SKM-1 treated with dmso at 0.1 percent for 144 hours (cell line): ENCODE data around the gene SAMD7.

Experiments used
- DNase-seq: peaks from one replicate; lab custom pipeline; 2025; ENCODE audit not compliant: unreplicated experiment; lab: John Stamatoyannopoulos, UW

Gene SAMD7, protein sequence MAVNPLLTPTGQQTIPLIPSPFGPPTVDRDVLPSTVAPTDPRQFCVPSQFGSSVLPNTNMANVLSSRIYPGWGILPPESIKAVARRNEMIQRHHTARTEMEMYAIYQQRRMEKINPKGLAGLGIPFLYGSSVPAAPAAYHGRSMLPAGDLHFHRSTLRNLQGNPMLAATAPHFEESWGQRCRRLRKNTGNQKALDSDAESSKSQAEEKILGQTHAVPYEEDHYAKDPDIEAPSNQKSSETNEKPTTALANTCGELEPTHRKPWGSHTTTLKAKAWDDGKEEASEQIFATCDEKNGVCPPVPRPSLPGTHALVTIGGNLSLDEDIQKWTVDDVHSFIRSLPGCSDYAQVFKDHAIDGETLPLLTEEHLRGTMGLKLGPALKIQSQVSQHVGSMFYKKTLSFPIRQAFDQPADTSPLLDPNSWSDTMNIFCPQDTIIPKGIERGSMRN

DNA sequence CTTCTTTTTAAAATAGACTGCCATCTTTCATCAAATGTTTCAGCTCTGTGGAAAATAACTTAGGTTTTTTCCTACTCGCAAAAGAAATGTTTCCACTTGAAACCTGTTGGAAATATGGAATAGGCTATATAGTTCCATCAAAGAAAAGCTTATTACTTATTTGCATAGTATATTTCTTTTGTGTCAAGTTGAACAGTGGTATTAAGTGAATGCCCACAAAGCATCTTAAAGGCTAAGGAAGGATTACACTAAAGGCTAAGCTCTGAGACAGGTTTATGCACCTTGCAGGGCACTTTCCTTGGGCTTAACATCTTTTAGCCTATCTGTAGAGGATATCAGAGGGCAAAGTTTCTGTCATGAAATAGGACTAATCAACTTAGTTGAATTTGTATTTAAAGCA is at the start of gene SAMD7:
SAMD7 (plus strand) TSS at position 301 of the 400 bp plus-strand sequence. CDS start 7,927 bp downstream, outside the sequence.
- no peak for DNase-seq

DNA sequence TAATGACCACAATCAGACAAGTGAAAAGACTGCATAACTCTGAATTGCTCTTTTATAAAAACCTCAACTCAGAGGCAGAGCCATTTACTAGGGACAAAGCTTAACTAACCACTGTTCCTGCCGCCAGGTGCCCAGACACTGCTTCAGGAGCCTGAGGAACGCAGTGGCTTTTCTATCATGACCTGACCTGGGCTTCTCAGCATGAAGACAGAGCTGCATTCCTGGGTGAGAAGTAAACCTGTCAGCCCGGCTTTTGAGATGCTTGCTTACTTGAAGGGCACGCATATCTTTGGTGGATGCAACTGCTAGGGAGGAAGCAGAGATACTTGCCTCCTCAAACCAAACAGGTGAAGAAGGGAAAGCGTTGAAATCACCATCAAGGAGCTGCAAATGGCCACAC is 49.5 kb upstream of the SAMD7 start:
- DNase-seq = no peak

DNA sequence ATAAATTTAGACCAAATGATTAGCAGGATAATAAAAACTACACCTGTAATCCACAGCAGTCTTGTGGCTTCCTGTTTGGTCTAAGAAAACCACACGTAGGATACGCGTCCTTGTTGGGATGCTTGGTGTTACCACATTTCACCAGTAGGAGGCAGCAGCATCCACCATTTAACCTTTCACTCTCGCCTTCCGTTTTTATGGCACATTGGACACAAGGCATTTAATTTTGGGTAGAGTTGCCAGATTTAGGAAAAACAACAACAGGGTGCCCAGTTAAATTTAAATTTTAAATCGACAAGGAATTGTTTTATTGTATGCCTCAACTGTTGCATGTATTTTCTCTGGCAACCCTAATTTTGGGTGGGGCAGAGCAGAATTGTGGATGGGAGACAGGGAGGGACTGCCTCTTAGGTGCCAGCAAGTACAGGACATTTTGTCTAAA is 47.9 kb upstream of the SAMD7 start:
- DNase-seq = peak; percentile 65

DNA sequence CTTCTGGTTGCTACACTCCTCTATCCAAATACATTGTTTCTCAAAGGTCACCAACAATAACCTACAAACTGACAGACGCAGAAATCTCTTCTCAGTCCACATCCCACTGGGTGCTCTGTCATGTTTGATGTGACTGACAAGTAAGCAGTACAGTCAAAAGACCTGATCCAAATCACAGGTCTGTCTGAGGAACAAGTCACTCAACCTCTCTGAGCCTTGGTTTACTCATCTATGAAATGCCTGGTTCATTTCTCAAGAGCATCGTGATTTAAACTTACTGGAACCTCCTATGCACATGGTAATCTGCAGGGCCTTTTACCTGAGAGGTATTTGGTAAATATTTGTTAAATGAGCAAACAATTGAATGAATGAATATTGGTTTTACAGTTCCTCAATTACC is 47.1 kb upstream of the SAMD7 start:
- DNase-seq = no peak

DNA sequence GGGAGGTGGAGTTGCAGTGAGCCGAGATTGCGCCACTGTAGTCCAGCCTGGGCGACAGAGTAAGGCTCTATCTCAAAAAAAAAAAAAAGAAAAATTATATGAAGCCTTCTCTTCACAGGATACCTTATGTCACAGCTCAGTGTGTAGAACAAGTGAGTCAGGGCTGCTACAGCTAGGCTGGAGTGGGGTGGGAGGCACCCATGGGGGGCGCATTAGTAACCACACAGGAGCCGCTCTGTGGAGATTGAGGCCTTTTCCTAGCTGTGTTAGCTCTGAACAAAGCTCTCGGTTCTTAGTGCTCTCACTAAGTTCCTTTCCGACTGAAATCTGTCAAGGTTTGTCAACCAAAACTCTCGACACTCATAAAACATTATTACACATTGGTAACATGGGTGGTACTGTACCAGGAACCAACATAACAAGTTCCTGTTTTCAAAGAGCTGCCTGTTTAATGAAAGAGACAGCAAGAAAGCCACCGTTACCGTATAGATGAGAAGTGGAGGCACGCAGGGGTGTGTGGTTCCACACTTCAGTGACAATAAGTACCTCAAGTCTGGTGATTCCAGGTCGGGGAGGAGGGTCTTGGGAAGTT is 46.1 kb upstream of the SAMD7 start:
- peak; percentile 28 for DNase-seq

DNA sequence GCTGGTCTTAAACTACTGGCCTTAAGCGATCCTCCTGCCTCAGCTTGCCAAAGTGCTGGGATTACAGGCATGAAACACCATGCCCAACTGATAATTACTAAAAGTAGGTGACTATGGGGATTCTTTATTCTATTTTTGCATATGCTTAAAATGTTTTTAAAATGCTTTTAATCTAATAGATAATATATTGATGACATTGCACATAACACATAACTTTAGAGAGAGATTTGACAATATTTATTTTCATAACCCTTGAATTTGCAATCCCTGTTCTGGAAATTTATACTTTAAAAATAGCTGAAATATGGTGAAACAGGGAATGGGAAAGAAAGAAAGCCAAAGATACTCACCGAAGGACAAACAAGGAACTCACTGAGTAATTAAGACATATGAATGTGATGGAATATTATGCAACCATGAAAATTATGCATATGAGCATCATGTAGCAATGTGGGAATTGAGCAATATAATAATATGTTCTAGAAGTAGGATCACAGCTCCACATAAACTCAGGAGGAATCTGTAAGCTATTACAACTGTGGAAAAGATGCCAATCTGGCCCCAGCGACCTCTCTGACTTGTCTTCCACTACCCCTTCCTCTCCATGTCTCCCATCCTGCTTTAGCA is 43.7 kb upstream of the SAMD7 start:
- DNase-seq = no peak

DNA sequence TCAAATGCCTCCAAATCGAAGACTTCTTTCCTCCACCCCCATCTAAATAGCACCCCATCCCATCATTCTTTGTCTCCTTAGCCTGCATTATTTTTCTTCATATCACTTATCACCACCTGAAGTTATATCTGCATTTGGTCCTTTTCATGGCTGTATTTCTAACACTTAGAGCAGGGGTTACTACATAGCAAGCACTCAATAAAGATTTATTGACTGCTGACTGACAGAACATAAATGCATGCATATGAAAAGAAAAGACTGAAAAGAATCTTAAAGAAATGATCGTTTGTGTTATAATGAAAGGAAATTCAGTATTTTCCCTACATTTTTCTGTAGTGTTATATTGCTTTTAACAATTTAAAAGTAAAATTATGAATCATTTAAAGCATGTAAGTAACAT is 43.0 kb upstream of the SAMD7 start:
- no peak for DNase-seq

DNA sequence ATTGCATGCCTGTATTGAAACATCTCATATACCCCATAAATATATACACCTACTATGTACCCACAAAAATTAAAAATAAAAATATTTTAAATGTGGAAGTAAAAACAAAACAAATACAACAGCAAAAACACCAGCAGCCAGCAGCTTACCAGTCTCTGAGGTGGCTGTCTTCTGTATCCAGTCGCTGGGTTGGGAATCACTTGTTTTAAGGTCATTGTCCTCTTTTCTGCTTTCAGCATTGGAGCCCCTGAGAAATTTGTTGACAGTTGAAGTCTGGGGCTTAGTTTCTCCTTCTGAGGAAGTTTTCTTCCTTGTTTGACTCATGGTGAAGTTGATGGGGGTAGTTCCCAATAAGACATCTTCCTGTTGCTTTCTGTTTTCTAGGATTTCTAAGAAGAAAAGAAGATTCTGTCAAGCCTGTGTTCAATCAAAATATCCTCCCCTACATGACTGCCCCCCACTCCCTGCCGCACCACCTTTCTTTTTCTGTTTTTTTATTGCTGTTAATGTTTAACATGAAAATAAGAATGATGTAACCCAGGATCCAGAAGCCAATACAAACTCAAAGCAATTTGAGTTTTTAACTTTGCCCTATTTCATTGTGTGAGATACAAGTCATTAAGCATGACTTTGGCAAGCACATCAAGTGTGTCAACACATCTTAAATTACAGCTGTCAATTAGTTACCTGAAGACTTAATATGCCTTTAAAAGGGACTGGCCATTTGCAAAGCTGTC is 41.7 kb upstream of the SAMD7 start, which contains the start of gene LRRC31:
LRRC31 (minus strand) TSS at position 452 of the 737 bp plus-strand sequence; CDS start at position 324, 128 bp downstream.
- no peak for DNase-seq

DNA sequence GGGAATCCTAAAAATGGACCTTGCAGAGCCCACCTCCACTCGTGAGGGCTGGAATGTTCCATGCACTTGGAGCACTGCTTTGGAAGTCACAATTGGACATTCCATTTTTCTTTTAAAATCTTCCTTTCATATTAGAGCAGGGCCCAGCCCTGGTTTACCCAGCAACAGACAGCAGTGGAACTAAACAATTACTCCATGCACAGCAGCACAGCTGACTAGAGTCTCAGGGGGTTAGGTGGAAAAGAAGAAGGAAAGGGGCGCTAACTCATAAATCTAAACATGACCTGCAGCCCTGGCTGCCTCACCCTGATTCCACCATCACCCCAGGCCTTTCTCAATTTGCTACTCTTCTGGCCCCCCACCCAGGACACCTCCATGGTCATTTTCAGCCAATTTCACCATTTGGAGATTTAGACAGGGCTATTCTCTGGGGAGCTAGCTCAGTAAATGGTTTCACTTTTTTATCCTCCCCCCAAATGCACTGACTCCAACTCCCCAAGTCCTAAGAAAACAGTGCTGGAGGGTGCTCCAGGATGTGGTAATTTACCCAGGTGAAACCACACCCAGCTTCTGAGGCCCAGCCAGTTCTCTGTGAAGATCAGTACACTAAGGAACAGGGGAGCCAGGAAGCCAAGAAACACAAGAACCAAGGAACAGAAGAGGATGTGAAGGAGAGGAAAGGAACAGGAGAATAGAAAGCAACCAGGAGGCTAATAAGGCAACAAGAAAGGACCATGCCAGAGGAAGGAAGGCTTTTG is 40.1 kb upstream of the SAMD7 start:
- no peak for DNase-seq

DNA sequence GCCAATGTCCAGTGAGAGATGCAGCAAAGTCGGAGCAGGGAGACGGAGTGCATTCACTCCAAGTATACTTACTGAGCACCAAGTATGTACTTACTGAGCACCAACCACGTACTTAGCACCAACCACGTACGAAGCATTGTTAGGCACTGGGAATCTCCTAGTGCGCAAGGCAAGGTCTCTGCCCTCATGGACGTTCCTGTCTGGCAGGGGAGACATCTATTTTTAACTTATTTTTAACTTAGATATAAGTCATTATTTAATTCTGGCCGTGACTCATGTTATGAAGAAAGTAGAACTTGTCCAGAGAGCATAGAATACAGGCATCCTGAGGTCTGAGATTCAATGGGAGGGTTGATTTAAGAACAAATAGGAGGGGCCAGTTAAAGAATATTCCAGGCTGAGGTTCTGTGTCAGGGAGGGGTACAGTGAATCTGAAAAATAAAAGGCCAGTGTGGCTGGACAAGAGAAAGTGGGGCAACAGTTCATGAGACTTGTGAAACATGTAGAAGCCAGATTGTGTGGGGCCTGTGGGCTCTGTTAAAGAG is 32.3 kb upstream of the SAMD7 start:
- DNase-seq = no peak

DNA sequence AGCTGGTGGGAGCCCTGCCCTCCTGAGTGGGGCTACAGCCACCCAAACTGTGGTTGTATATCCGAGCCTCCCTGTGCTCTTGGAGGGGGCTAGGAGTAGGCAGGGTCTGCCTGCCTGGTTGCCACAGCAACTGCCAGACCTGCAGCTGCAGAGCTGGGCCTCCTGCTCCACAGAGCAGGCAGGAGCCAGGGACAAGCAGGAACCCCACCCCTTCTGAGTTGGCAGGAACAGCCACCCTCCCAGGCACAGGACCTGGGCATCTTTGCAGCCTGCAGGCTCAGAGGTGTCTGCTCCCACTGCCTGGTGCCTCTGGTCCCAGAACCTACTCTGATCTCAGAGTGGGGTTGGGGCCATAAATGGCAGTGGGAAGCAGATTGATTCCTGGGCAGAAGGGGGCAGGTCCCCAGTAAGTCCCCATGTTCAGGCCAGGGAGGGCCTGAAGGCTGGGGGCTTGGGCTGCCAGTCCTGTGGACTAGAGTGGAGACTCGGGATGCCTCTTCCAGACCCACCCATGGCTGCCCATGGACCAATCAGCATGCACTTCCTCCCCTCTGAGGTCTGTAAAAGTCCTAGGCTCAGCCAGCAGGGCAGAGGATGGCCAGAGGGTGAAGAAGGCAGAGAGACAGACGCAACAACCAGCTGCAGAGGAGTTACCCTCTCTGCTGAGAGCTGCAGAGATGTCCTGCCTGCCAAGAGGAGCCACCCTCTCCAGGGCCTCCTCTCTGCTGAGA is 31.4 kb upstream of the SAMD7 start:
- DNase-seq = no peak

DNA sequence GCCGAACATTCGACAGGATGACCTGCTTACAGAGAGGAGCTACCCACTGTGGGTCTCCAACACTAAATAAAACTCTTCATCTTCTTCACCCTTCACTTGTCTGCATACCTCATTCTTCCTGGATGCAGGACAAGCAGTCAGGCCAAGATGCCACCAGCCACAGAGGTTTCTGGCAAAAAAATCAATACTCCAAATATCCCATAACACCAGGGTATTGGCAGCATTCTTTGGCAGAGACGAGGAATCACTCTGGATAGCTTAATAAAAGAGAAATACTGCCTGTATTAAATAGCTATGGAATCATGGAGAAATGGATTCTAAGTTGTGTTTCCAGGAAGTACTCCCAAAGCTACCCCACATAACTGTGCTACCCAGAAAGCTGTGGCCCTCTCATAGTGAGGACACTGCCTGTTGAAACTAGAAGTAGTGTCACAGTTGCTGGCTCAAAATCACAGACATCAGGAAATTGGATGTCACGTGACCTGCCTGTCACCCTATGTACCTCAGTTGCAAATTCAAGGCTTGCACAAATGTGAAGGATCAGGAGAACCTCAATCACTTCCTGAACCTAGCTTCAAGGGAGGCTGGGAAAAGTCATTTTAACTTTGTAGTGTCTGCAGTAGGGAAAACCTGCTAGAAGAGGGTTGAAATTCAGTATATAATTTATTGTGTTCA is 30.7 kb upstream of the SAMD7 start:
- no peak for DNase-seq

DNA sequence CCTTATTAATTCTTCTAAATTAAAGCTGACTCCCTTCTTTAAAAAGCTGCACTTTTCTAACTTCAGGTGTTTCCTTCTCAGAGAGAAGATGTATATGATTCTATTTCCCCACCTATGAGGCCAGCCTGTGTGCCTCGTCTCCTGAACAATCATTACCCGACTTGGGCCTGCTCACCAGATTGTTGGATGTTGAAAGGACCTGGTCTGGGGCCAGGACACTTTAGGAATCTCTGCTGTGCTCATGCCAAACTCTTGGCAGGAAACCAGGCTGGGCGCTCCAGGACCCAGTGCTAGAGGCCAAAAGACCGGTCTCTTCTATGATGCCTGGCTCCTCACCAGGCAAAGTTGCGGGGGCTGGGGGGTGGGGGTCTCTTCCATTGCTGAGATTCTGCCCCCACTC is 24.7 kb upstream of the SAMD7 start:
- no peak for DNase-seq

DNA sequence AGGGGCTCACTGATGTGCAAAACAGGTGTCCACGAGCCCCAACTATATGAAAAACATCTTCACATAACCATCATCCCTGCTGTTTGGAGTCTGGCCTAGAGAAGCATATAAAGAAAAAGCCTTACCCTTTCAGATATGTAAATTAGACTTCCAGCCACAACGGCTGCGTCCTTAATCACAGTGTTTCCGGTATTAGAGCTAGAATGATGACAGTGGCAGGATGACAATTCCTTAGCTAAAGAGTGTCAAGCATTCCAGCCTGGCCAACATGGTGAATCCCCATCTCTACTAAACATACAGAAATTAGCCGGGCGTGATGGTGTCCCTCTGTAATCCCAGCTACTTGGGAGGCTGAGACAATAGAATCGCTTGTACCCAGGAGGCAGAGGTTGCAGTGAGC is 19.5 kb upstream of the SAMD7 start:
- DNase-seq = no peak

DNA sequence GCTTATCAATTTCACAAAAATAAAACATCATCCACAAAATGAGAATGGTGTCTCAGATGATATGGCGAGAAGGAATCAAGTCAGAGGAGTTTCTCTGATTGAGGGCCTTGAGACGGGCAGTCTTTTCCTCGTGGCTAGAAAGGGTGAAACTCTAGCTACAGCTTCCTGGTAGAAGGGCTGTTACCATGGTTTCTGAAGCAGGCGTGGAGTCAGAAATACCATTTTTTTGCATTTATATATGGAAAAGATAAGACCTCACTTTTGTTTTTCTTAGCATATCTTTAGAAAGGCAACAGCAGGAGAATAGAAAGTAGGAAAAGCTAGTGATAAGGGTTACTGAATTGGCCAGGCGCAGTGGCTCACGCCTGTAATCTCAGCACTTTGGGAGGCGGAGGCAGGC is 17.3 kb upstream of the SAMD7 start:
- no peak for DNase-seq

DNA sequence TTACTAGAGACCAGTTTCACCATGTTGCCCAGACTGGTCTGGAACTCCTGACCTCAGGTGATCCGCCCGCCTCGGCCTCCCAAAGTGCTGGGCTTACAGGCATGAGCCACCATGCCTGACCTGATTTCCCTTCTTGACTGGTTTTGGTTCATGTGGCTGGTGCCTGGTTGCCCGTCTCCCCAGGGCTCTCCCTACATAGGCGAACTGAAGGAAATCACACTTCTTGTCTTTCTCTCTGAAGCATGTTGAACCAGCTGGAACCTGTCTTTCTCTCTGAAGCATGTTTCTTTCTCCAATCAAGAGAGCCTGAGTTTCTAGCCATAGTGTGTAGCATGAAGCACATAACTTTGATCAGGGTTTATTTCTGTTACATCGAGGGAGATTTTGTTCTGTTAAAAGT is 16.3 kb upstream of the SAMD7 start:
- DNase-seq = no peak

DNA sequence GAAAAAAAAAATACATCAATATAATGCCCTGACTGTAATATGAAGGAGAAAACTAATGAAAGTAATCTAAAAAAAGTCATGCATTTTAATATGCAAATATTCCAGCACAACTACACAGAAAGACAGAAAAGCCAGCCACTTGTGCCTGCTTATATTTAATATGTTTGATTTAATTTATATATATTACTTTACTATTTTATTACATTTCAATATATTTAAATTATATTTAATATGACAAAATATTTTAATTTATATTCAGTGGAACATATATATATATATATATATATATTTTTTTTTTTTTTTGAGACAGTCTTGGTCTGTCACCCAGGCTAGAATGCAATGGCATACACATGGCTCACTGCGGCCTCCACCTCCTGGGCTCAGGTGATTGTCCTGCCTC is 14.1 kb upstream of the SAMD7 start:
- DNase-seq = no peak

DNA sequence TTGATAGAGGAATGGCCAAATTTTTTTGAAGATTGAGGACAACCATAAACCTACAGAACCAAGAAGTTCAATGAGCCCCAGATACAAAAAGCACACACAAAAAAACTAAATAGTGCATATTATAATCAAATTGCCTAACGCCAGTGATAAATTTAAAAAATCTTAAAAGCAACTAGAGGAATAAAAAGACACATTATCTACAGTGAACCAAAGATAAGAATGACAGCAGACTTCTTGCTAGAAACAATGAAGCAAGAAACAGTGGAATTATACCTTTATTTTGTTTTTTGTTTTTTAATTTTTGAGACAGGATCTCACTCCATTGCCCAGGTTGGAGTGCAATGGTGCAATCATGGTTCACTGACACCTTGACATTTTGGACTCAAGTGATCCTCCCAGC is 9.9 kb upstream of the SAMD7 start:
- no peak for DNase-seq

DNA sequence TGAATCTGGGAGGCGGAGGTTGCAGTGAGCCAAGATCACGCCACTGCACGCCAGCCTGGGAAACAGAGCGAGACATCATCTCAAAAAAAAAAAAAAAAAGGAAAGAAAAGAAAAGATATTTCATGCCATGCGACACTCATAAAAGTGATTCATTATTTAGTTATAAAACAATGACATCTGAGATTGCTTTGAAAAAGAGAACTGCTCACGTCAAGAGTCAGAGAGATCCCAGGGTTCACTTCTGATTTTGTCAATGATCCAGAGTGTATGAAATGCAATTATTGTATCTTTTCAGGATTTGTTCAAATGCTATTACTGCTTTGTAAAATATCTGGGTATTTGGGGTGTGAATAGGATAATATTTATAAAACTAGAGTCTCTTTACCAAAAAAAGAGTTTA is 6.0 kb upstream of the SAMD7 start:
- no peak for DNase-seq
